T-cell (primary cell): ENCODE measurements around the gene HOMER2. TPM values are rescaled to one million over a fixed set of nuclear protein-coding genes. Genes with fewer than 3 reads are reported as not detected.

Experiments used
- ATAC-seq, 4 experiments: fragments of 200-7000 bp in 3 of 4; fragments of 150-1000 bp in 1 of 4; cut with Tn5 transposase; replicated peaks in 1 of 4; 1 replicate in 3 of 4; 2 replicates in 1 of 4; pipeline ENCODE4 v1.10.0; 2021; ENCODE audit warnings: moderate library complexity in 3 of 4, mild to moderate bottlenecking in 2 of 4, moderate number of reproducible peaks in 1 of 4
- CTCF ChIA-PET, 2 donors: fragments of 300-600 bp; sonication (Branson Sonifier 250); formaldehyde crosslinking; loops; one replicate each; lab custom pipeline; 2022; ENCODE audit warnings: antibody characterized with exemption in 2 of 2; lab: Charles Lee
- POLR2A ChIA-PET, 2 donors: fragments of 300-600 bp; sonication (Branson Sonifier 250); formaldehyde crosslinking; loops; one replicate each; lab custom pipeline; 2022; ENCODE audit warnings: antibody characterized with exemption in 2 of 2; lab: Charles Lee
- DNase-seq, 35 experiments: peaks; one replicate each; pipeline versions ENCODE4 v3.0.0 to v3.0.0-alpha.2; 2013 to 2023
- H3K27ac ChIP-seq: one replicate; pipeline ENCODE4 v1.5.1; 2013; ENCODE audit warnings: low read length
- H3K27me3 ChIP-seq, 2 experiments: replicated peaks in 1 of 2; 1 replicate in 1 of 2; 2 replicates in 1 of 2; pipeline versions ENCODE4 v1.6.1 to v1.7.0; 2013; ENCODE audit warnings: low read length in 1 of 2, mixed read lengths in 1 of 2; ENCODE audit not compliant: control insufficient read depth in 2 of 2, insufficient read depth in 2 of 2; ENCODE audit errors: extremely low read depth in 1 of 2
- H3K36me3 ChIP-seq, 2 donors: 1 replicate in 1 of 2; 2 replicates in 1 of 2; pipeline versions ENCODE4 v1.6.1 to v1.7.0; 2013; ENCODE audit warnings: low read length in 1 of 2; ENCODE audit not compliant: control insufficient read depth in 2 of 2, insufficient read depth in 1 of 2; ENCODE audit errors: extremely low read depth in 1 of 2
- H3K4me1 ChIP-seq, 2 experiments: 1 replicate in 1 of 2; 2 replicates in 1 of 2; pipeline versions ENCODE4 v1.6.1 to v1.7.0; 2013; ENCODE audit warnings: low read length in 2 of 2, mixed read lengths in 1 of 2; ENCODE audit not compliant: insufficient read depth in 2 of 2, control insufficient read depth in 1 of 2; ENCODE audit errors: extremely low read depth in 1 of 2
- H3K4me3 ChIP-seq, 2 donors: 1 replicate in 1 of 2; 2 replicates in 1 of 2; pipeline versions ENCODE4 v1.5.1 to v1.7.0; 2013; ENCODE audit warnings: mild to moderate bottlenecking in 2 of 2, low read length in 1 of 2, moderate library complexity in 1 of 2; ENCODE audit not compliant: control insufficient read depth in 1 of 2; ENCODE audit errors: extremely low read depth in 1 of 2
- H3K9me3 ChIP-seq: 2 replicates; pipeline ENCODE4 v1.7.0; 2013
- H3K27ac Mint-ChIP-seq, 2 donors: one replicate each; pipeline ENCODE4 v1.8.0; 2020 to 2021; ENCODE audit warnings: mild to moderate bottlenecking in 2 of 2, mixed read lengths in 2 of 2
- H3K27me3 Mint-ChIP-seq, 2 donors: one replicate each; pipeline ENCODE4 v1.8.0; 2021 to 2022; ENCODE audit warnings: mixed read lengths in 2 of 2
- H3K36me3 Mint-ChIP-seq: one replicate; pipeline ENCODE4 v1.8.0; 2021; ENCODE audit warnings: mixed read lengths
- H3K4me1 Mint-ChIP-seq, 3 donors: one replicate each; pipeline ENCODE4 v1.8.0; 2020 to 2022; ENCODE audit warnings: mixed read lengths in 3 of 3, mild to moderate bottlenecking in 1 of 3
- H3K4me3 Mint-ChIP-seq, 3 donors: one replicate each; pipeline ENCODE4 v1.8.0; 2020 to 2022; ENCODE audit warnings: mild to moderate bottlenecking in 3 of 3, mixed read lengths in 3 of 3, moderate library complexity in 3 of 3
- H3K9me3 Mint-ChIP-seq, 3 donors: one replicate each; pipeline ENCODE4 v1.8.0; 2020 to 2022; ENCODE audit warnings: mixed read lengths in 3 of 3
- WGBS: methylation state at CpG from one replicate; pipeline ENCODE4 v1.1.5; 2013; ENCODE audit warnings: missing lambda C conversion rate; ENCODE audit not compliant: insufficient coverage; 5-methylcytosine and 5-hydroxymethylcytosine counted together
- total RNA-seq, 35 experiments: library from RNA in 6 of 35; stranded (reverse) in 6 of 35; fragments of 120-200 nt in 1 of 35; gene quantifications; one replicate each; pipeline versions ENCODE4 v1.2.1 to v1.2.4 and lab custom pipeline; 2013 to 2026

HOMER2 gene
- total RNA-seq, 5 donors from 2014 or later (not counting 1 experiment from before 2014, with no cell fraction given): 2.7 to 9.1 (median 7.3) TPM

DNA sequence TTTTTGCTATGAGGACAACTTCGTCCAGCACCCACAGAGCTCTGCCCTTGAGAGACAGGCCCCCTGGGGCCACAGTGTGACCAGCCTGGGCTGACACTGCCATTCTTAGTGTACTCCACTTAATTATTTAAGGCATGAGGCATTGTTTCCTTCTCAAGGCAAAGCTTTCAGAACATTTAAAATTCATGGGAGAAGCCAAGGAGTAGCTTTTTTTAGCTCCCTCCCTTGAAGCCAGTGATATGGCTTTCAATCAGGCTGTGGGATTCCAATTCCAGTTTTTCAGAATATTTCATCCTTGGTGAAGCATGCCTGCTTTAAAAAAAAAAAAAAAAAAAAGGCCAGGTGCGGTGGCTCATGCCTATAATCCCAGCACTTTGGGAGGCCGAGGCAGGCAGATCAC, 21.3 kb downstream of the HOMER2 start:
- CTCF ChIA-PET: interaction anchor here in 1 of 2 donors (0.7 kb wide), 1 partner anchor 34 kb away, joined by 4 read pairs; no protein-coding TSS in a partner anchor
- H3K4me3 Mint-ChIP-seq: no peak overlapping the region
- H3K9me3 Mint-ChIP-seq: no peaks in the 10 kb centered on the region
- H3K9me3 ChIP-seq: no peaks in the 10 kb centered on the region
- H3K27me3 Mint-ChIP-seq: no peaks in the 10 kb centered on the region
- no peak overlapping the region for H3K4me3 ChIP-seq
- ATAC-seq: no peak
- no peak overlapping the region for H3K27ac Mint-ChIP-seq
- no peaks in the 10 kb centered on the region for H3K4me1 Mint-ChIP-seq
- no peaks in the 10 kb centered on the region for H3K4me1 ChIP-seq
- 50% methylated on average over 1 of the region's 3 CpGs for WGBS
- H3K27me3 ChIP-seq: peaks cover 0 to 2% of the 10 kb centered on the region in 2 experiments
- H3K36me3 ChIP-seq: no peaks in the 10 kb centered on the region
- POLR2A ChIA-PET: interaction anchor here in 1 of 2 donors (0.7 kb wide), 1 partner anchor 11 kb away, joined by 6 read pairs; no protein-coding TSS in a partner anchor
- H3K36me3 Mint-ChIP-seq: peaks cover 2% of the 10 kb centered on the region
- DNase-seq: no peak
- no peak overlapping the region for H3K27ac ChIP-seq

DNA sequence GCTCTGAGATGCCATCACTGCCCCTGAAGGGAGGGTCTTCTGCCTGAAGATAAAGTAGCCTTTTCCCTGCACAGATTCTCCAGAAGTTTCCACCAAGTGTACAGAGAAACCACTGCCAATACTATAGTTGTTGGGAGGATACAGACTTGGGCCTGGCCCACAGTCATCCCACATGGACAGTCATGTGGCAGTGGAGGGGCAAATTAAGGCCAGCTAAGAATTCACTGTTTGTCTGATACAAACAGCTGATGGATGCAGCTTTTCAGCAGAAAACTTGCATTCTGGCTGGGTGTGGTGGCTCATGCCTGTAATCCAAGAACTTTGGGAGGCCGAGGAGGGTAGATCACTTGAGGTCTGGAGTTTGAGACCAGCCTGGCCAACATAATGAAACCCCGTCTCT, 22.1 kb downstream of the HOMER2 start:
- Histone ChIP-seq H3K9me3 (no peaks in the 10 kb centered on the region), H3K4me3 (no peak overlapping the region), H3K27ac (no peak overlapping the region), H3K36me3 (no peaks in the 10 kb centered on the region), H3K4me1 (no peaks in the 10 kb centered on the region), H3K27me3 (peaks cover 0 to 2% of the 10 kb centered on the region in 2 experiments)
- peaks cover 2% of the 10 kb centered on the region for H3K36me3 Mint-ChIP-seq
- ChIA-PET CTCF (interaction anchor here in 1 of 2 donors (0.5 kb wide), 2 partner anchors 72 to 104 kb away, joined by 3 read pairs; no protein-coding TSS in a partner anchor), POLR2A (interaction anchor here in 1 of 2 donors (0.6 kb wide), 1 partner anchor 15 kb away, joined by 5 read pairs; no protein-coding TSS in a partner anchor)
- no peaks in the 10 kb centered on the region for H3K4me1 Mint-ChIP-seq
- H3K9me3 Mint-ChIP-seq: no peaks in the 10 kb centered on the region
- no peak overlapping the region for H3K4me3 Mint-ChIP-seq
- H3K27me3 Mint-ChIP-seq: no peaks in the 10 kb centered on the region
- WGBS: 80% methylated on average over 1 of the region's 2 CpGs
- DNase-seq (no peak), ATAC-seq (no peak)
- H3K27ac Mint-ChIP-seq: no peak overlapping the region

DNA sequence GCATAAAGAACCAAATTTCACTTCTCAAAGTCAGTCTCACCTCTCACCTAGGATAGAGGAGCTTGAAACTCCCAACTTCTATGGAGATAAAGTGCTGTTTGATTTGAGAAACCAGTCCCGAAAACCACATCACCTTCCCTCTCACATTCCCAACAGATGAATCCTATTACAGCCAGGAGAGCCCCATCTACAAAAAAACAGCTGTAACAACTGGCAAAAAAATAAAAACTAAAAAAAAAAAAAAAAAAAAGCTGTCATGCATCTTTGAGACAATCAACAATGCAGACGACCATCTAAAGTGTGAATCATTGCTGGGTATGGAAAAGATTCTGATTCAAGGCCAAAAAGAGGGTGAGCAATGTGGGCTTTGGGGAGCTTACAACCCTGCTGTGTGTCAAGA, 23.8 kb downstream of the HOMER2 start:
- Histone ChIP-seq H3K4me3 (no peak overlapping the region), H3K9me3 (no peaks in the 10 kb centered on the region), H3K36me3 (no peaks in the 10 kb centered on the region), H3K27ac (no peak overlapping the region), H3K27me3 (no peaks in the 10 kb centered on the region), H3K4me1 (no peaks in the 10 kb centered on the region)
- H3K27me3 Mint-ChIP-seq: peaks cover 0 to 2% of the 10 kb centered on the region in 2 donors
- H3K36me3 Mint-ChIP-seq: peaks cover 2% of the 10 kb centered on the region
- no peaks in the 10 kb centered on the region for H3K9me3 Mint-ChIP-seq
- DNase-seq (no peak), ATAC-seq (no peak)
- H3K4me3 Mint-ChIP-seq: no peak overlapping the region
- POLR2A ChIA-PET: no interaction called here
- no peak overlapping the region for H3K27ac Mint-ChIP-seq
- WGBS: no CpG with 5 or more reads among the region's 2 CpGs
- CTCF ChIA-PET: no interaction called here
- H3K4me1 Mint-ChIP-seq: no peaks in the 10 kb centered on the region

DNA sequence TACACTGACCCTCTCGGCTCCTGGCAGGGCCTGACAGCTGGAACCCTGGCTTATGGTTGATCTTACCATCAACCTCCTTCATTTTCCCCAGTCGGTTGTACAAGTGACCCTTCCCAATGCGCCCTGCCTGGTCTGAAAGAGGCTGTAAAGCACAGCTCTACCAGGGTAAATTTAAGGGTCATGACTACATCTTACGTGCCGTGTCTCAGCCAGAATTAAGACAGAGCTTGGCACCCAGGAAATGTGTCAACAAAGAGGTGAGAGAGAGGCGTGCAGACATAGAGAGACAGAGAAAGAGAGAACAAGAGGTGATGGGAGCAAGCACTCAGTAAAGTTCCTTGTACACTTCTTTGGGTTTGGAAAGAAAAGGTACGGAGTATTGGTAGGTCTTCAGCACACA, 28.8 kb downstream of the HOMER2 start:
- H3K4me1 Mint-ChIP-seq: no peaks in the 10 kb centered on the region
- no peak overlapping the region for H3K27ac ChIP-seq
- peaks cover 2 to 3% of the 10 kb centered on the region in 2 donors for H3K27me3 Mint-ChIP-seq
- no peak for ATAC-seq
- H3K36me3 ChIP-seq: no peaks in the 10 kb centered on the region
- H3K4me1 ChIP-seq: no peaks in the 10 kb centered on the region
- 89% methylated on average over 5 of the region's 7 CpGs for WGBS
- ChIA-PET POLR2A (no interaction called here), CTCF (interaction anchor here (0.5 to 0.6 kb wide), 2 partner anchors 9 kb away, joined by 3 to 4 read pairs; no protein-coding TSS in a partner anchor)
- no peak for DNase-seq
- no peaks in the 10 kb centered on the region for H3K27me3 ChIP-seq
- H3K4me3 ChIP-seq: no peak overlapping the region
- H3K9me3 ChIP-seq: no peaks in the 10 kb centered on the region
- H3K4me3 Mint-ChIP-seq: no peak overlapping the region
- no peaks in the 10 kb centered on the region for H3K9me3 Mint-ChIP-seq
- no peaks in the 10 kb centered on the region for H3K36me3 Mint-ChIP-seq
- no peak overlapping the region for H3K27ac Mint-ChIP-seq

DNA sequence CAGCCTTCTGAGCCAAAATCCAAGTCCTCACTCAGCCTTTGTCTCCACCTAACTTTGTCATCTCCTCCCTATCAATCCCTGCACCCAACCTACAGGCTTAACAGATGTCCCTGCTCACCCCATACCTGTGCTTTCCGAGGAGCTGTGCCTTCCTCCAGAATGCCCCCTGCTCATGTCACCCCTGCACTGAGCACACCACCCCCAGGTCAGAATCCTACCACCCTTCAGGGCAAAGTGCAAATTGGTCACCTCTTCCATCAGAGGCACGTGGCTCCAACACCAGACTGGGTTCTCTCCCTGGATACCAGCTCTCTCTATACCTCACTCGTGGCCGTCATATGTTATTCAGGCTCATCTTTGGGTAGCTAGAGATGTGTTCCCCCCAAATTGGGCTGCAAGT, 29.8 kb downstream of the HOMER2 start:
- Mint-ChIP-seq H3K36me3 (no peaks in the 10 kb centered on the region), H3K9me3 (no peaks in the 10 kb centered on the region), H3K27me3 (peaks cover 2 to 3% of the 10 kb centered on the region in 2 donors), H3K27ac (no peak overlapping the region), H3K4me1 (no peaks in the 10 kb centered on the region), H3K4me3 (no peak overlapping the region)
- no peaks in the 10 kb centered on the region for H3K9me3 ChIP-seq
- no peaks in the 10 kb centered on the region for H3K4me1 ChIP-seq
- no peak overlapping the region for H3K27ac ChIP-seq
- ATAC-seq (no peak), DNase-seq (no peak)
- ChIA-PET CTCF (no interaction called here), POLR2A (no interaction called here)
- H3K36me3 ChIP-seq: no peaks in the 10 kb centered on the region
- no peak overlapping the region for H3K4me3 ChIP-seq
- H3K27me3 ChIP-seq: no peaks in the 10 kb centered on the region
- WGBS: 70% methylated on average over 2 of the region's 4 CpGs

DNA sequence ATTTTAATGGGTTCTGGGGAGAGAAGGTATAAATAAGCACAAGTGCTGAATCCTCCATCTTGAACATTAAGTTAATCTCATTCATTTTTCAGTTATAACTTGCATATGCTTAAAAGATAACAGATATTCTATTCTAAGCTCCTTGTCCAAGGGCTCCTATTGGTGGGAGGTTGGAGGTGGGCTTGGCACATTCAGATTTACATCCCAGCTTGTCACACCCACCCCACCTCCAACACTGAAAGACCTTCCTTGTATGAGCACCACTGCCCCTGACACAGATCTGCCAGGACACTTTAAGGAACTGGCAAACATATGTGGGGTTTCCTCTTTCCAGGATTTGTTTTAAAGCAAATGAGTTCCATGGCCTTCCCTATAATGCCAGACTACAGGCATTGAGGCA, 30.6 kb downstream of the HOMER2 start:
- H3K4me3 Mint-ChIP-seq: no peak overlapping the region
- H3K9me3 Mint-ChIP-seq: no peaks in the 10 kb centered on the region
- no peaks in the 10 kb centered on the region for H3K36me3 Mint-ChIP-seq
- no peaks in the 10 kb centered on the region for H3K27me3 ChIP-seq
- H3K27ac Mint-ChIP-seq: no peak overlapping the region
- no peaks in the 10 kb centered on the region for H3K4me1 Mint-ChIP-seq
- H3K27me3 Mint-ChIP-seq: peaks cover 2 to 3% of the 10 kb centered on the region in 2 donors
- no peaks in the 10 kb centered on the region for H3K36me3 ChIP-seq
- no peak overlapping the region for H3K4me3 ChIP-seq
- H3K9me3 ChIP-seq: no peaks in the 10 kb centered on the region
- H3K4me1 ChIP-seq: no peaks in the 10 kb centered on the region
- CTCF ChIA-PET: no interaction called here
- ATAC-seq (no peak), DNase-seq (no peak)
- POLR2A ChIA-PET: no interaction called here
- no peak overlapping the region for H3K27ac ChIP-seq

DNA sequence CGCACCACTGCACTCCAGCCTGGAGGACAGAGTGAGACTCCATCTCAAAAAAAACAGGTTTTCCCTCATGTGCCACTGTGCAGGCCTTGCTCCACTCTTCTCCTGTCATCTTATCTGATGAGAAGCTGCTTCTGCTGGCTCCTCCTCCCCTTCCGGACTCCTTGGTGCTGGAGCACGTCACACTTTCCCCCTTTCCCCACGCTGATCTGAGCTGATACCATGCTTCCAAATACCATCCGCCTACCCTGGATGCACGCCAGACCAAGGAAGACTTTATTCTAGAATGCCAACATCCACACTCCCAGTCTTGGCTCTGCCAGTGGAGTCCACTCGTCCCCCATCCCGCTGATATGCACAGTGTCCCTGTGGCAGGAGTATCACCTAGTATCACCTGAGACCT, 31.3 kb downstream of the HOMER2 start:
- peaks cover 0 to 3% of the 10 kb centered on the region in 2 experiments for H3K27me3 ChIP-seq
- no peaks in the 10 kb centered on the region for H3K9me3 ChIP-seq
- ChIA-PET CTCF (no interaction called here), POLR2A (no interaction called here)
- Mint-ChIP-seq H3K4me3 (no peak overlapping the region), H3K27ac (no peak overlapping the region), H3K36me3 (no peaks in the 10 kb centered on the region), H3K27me3 (peaks cover 2 to 3% of the 10 kb centered on the region in 2 donors), H3K9me3 (no peaks in the 10 kb centered on the region), H3K4me1 (no peaks in the 10 kb centered on the region)
- 95% methylated on average over 8 of the region's 8 CpGs for WGBS
- no peak overlapping the region for H3K4me3 ChIP-seq
- ATAC-seq (no peak), DNase-seq (no peak)
- no peak overlapping the region for H3K27ac ChIP-seq
- no peaks in the 10 kb centered on the region for H3K36me3 ChIP-seq
- no peaks in the 10 kb centered on the region for H3K4me1 ChIP-seq
